ENCODE results near the gene DPP4. TPM values are rescaled to one million over a fixed set of nuclear protein-coding genes. Genes with fewer than 3 reads are reported as not detected.

DPP4 gene
- polyA plus RNA-seq, 3 donors = 0.46 TPM; not detected in 2

GRCh38 chr2:162067596-162067995, 6.4 kb downstream of the DPP4 start:
- no peak for TF ChIP-seq CTCF (IDR thresholded peaks at IDR 0.05)
- Mint-ChIP-seq H3K27me3 (ENCODE audit: low read depth in 3 of 3) (peaks cover under 1 to 10% (median 8%) of the 10 kb centered on the region in 3 donors), H3K9me3 (peaks cover 0 to 2% (median 0%) of the 10 kb centered on the region in 7 donors), H3K27ac (no peak overlapping the region), H3K4me3 (no peak overlapping the region), H3K4me1 (peaks cover 4% of the 10 kb centered on the region), H3K36me3 (no peaks in the 10 kb centered on the region)
- Histone ChIP-seq H3K4me3 (replicated peaks in 1 of 3; ENCODE audit: low read depth in 2 of 3, low read length in 3 of 3) (no peak overlapping the region), H3K27me3 (ENCODE audit: control insufficient read depth in 2 of 2, insufficient read depth in 2 of 2, low read length in 2 of 2) (peaks cover 0 to 5% of the 10 kb centered on the region in 2 donors), H3K9ac (ENCODE audit: insufficient read depth, low read length, poor library complexity, severe bottlenecking) (no peak overlapping the region), H4K20me1 (ENCODE audit: insufficient read depth, low read length) (no peaks in the 10 kb centered on the region), H3K79me2 (ENCODE audit: insufficient read depth, low read length) (no peaks in the 10 kb centered on the region), H3K36me3 (replicated peaks in 1 of 2; ENCODE audit: control insufficient read depth in 1 of 2, insufficient read depth in 2 of 2, low read length in 2 of 2) (no peaks in the 10 kb centered on the region), H2AFZ (ENCODE audit: insufficient read depth, low read depth, low read length, poor library complexity, severe bottlenecking) (no peak overlapping the region), H3K27ac (ENCODE audit: low read depth in 1 of 2, low read length in 2 of 2) (no peak overlapping the region), H3K4me1 (ENCODE audit: control insufficient read depth in 1 of 2, insufficient read depth in 2 of 2, low read length in 2 of 2) (no peaks in the 10 kb centered on the region), H3K4me2 (replicated peaks; ENCODE audit: extremely low read depth, low read length, poor library complexity, severe bottlenecking) (no peak overlapping the region), H3K9me3 (replicated peaks in 1 of 2; ENCODE audit: control insufficient read depth in 1 of 2, insufficient read depth in 1 of 2, low read length in 2 of 2) (no peaks in the 10 kb centered on the region)
- no CpG with 5 or more reads among the region's 1 CpG for WGBS (ENCODE audit: insufficient coverage)
- DNase-seq = no peak
- intact Hi-C loops (cut with micrococcal nuclease) = no loop called here

DNA sequence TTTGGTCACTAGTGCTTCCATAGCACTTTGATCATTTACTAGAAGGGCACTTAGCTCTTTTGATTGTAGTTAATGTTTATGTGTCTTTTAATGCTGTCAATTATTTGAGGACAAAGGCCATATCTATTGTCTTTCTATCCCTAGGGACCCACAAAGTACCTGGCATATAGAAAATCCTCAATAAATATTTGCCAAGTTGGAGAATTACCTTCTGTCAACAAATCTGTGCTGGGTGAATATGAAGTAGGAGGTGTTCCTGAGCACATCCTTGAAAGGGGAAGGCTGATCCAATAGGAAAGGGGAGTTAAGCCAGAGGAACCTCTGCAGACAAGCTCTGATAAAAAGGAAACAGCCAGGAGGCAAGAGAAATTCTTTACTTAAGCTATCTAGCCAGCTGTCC, 8.2 kb downstream of the DPP4 start:
- Histone ChIP-seq H3K27me3 (ENCODE audit: control insufficient read depth in 2 of 2, insufficient read depth in 2 of 2, low read length in 2 of 2) (no peaks in the 10 kb centered on the region), H4K20me1 (ENCODE audit: insufficient read depth, low read length) (no peaks in the 10 kb centered on the region), H3K9me3 (replicated peaks in 1 of 2; ENCODE audit: control insufficient read depth in 1 of 2, insufficient read depth in 1 of 2, low read length in 2 of 2) (no peaks in the 10 kb centered on the region), H2AFZ (ENCODE audit: insufficient read depth, low read depth, low read length, poor library complexity, severe bottlenecking) (no peak overlapping the region), H3K4me2 (replicated peaks; ENCODE audit: extremely low read depth, low read length, poor library complexity, severe bottlenecking) (no peak overlapping the region), H3K4me3 (replicated peaks in 1 of 3; ENCODE audit: low read depth in 2 of 3, low read length in 3 of 3) (no peak overlapping the region), H3K9ac (ENCODE audit: insufficient read depth, low read length, poor library complexity, severe bottlenecking) (no peak overlapping the region), H3K36me3 (replicated peaks in 1 of 2; ENCODE audit: control insufficient read depth in 1 of 2, insufficient read depth in 2 of 2, low read length in 2 of 2) (no peaks in the 10 kb centered on the region), H3K79me2 (ENCODE audit: insufficient read depth, low read length) (no peaks in the 10 kb centered on the region), H3K27ac (ENCODE audit: low read depth in 1 of 2, low read length in 2 of 2) (no peak overlapping the region), H3K4me1 (ENCODE audit: control insufficient read depth in 1 of 2, insufficient read depth in 2 of 2, low read length in 2 of 2) (no peaks in the 10 kb centered on the region)
- TF ChIP-seq CTCF (IDR thresholded peaks at IDR 0.05) = no peak
- intact Hi-C loops (cut with micrococcal nuclease) = no loop called here
- no peaks in the 10 kb centered on the region for H3K36me3 Mint-ChIP-seq
- peaks cover 0 to 3% (median 3%) of the 10 kb centered on the region in 3 donors for H3K27me3 Mint-ChIP-seq (ENCODE audit: low read depth in 3 of 3)
- H3K4me1 Mint-ChIP-seq = peaks cover 4% of the 10 kb centered on the region
- no peak for DNase-seq
- H3K9me3 Mint-ChIP-seq = peaks cover 0 to 2% (median 1%) of the 10 kb centered on the region in 7 donors
- no peak overlapping the region for H3K27ac Mint-ChIP-seq
- H3K4me3 Mint-ChIP-seq = no peak overlapping the region

All from CD14-positive monocyte (primary cell).